Measurements from ENCODE around the gene HNRNPCL4. TPM values are rescaled to one million over a fixed set of nuclear protein-coding genes. Genes with fewer than 3 reads are reported as not detected.
"Not testable (repeated sequence)": the region's sequence is repeated elsewhere in the genome, so short reads cannot be mapped to it uniquely, and the experiment has no call there.

HNRNPCL4 gene
- not detected in 2 replicates for total RNA-seq
- polyA plus RNA-seq (2012) = not detected

DNA sequence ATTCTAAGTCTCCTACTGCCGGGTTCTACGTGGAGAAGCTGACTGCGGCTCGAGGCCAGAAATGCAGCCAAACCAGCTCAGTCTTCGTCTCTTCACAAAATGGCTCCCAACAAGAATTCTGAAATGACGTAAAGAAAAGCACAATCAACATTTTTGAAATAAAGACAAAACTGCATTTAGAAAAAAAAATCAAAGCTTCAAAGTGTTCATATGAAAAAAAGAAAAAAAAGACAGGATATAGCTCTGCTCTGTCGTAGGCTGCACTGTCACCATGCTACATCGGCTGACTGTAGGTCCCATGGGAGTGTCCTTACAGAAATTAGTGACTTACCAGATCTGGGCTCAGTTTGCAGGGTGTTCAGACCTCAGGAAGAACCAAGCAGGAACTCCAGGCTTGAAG is at the start of gene HNRNPCL4:
Gene HNRNPCL4 (minus strand): TSS at position 101 of the 400 bp plus-strand sequence. CDS start 164 bp downstream, outside the sequence.
- DNase-seq (ENCODE audit: low read depth) = not testable (repeated sequence)

DNA sequence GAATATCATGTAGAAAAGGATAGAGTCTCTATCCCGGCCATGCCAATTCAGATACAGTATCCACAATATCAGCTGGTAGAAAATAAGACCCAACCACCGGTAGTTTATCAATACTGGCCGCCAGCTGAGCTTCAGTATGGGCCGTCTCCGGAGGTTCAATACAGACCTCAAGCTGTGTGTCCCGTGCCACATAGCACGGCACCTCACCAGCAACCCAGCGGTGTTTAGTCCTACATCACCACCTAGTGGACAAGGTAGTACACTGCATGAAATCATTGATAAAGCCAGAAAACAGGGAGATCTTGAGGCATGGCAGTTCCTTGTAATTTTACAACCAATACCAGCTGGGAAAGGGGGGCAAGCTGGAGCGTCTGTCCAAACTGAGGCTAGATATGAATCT is 43.3 kb upstream of the HNRNPCL4 start:
- DNase-seq (ENCODE audit: low read depth) = not testable (repeated sequence)

- DNase-seq (ENCODE audit: low read depth) = not testable (repeated sequence)
These were observed 35.9 kb upstream of the HNRNPCL4 start, which contains the start of gene PRAMEF13 for GRCh38 chr1:13201309-13201708. TSS of gene PRAMEF13 (minus strand) at chr1:13201409. CDS start at chr1:13199589, 1,820 bp downstream.

GRCh38 chr1:13171548-13171947 is 6.1 kb upstream of the HNRNPCL4 start, which contains the start of gene PRAMEF9:
TSS of gene PRAMEF9 (plus strand) at chr1:13171848. CDS start at chr1:13175281, 3,433 bp downstream.
- not testable (repeated sequence) for DNase-seq (ENCODE audit: low read depth)

DNA sequence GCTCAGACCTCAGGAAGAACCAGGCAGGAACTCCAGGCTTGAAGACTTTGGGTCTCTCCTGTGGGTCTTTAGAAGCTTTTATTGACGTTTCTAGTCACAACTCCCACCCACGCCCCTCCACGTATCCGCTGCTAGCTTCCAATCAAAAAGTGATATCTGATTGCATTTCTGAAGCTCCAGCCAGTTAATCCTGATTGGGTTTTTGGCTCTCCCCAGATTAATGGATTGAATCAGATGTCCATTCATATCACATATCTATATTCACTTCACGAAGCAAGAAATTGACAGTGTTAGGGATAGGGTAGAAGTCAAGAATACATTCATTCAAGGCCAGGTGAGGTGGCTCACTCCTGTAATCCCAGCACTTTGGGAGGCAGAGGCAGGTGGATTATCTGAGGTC is 9.5 kb downstream of the HNRNPCL4 start, which contains the start of gene PRAMEF26:
Gene PRAMEF26 (minus strand): TSS at position 101 of the 400 bp plus-strand sequence. CDS start 2,914 bp downstream, outside the sequence.
- DNase-seq (ENCODE audit: low read depth) = not testable (repeated sequence)

DNA sequence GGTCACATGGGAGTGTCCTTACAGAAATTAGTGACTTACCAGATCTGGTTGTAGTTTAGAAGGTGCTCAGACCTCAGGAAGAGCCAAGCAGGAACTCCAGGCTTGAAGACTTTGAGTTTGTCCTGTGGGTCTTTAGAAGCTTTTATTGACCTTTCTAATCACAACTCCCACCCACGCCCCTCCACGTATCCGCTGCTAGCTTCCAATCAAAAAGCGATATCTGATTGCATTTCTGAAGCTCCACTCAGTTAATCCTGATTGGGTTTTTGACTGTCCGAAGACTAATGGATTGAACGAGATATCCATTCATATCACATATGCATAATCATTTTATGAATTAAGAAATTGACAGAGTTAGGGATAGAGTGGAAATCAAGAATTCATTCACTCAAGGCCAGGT is 48.7 kb downstream of the HNRNPCL4 start, which contains the start of gene HNRNPCL2:
Gene HNRNPCL2 (minus strand): TSS at position 101 of the 400 bp plus-strand sequence. CDS start 454 bp downstream, outside the sequence.
- not testable (repeated sequence) for DNase-seq (ENCODE audit: low read depth)

Other genes starting within 250 kb of the HNRNPCL4 start
- not detected in 2 replicates for gene PRAMEF7, start 249.0 kb downstream of the HNRNPCL4 start, total RNA-seq
- not detected in 2 replicates for gene PRAMEF6, start 218.1 kb downstream of the HNRNPCL4 start, total RNA-seq
- not detected in 2 replicates for gene PRAMEF27, start 109.1 kb downstream of the HNRNPCL4 start, total RNA-seq
- gene HNRNPCL3, start 104.9 kb downstream of the HNRNPCL4 start, total RNA-seq = not detected in 2 replicates
- not detected in 2 replicates for gene PRAMEF25, start 94.9 kb downstream of the HNRNPCL4 start, total RNA-seq
- not detected in 2 replicates for gene HNRNPCL2, start 48.8 kb downstream of the HNRNPCL4 start, total RNA-seq
- not detected in 2 replicates for gene PRAMEF26, start 9.6 kb downstream of the HNRNPCL4 start, total RNA-seq
- not detected in 2 replicates for gene PRAMEF9, start 6.2 kb upstream of the HNRNPCL4 start, total RNA-seq
- gene PRAMEF13, start 35.8 kb upstream of the HNRNPCL4 start, total RNA-seq = not detected in 2 replicates
- gene PRAMEF18, start 60.5 kb upstream of the HNRNPCL4 start, total RNA-seq = not detected in 2 replicates
- gene PRAMEF5, start 88.6 kb upstream of the HNRNPCL4 start, total RNA-seq = not detected in 2 replicates
- not detected in 2 replicates for gene PRAMEF8, start 119.5 kb upstream of the HNRNPCL4 start, total RNA-seq
- gene PRAMEF33, start 137.9 kb upstream of the HNRNPCL4 start, total RNA-seq = not detected in 2 replicates
- not detected in 2 replicates for gene PRAMEF15, start 149.9 kb upstream of the HNRNPCL4 start, total RNA-seq
- gene PRAMEF14, start 181.5 kb upstream of the HNRNPCL4 start, total RNA-seq = not detected in 2 replicates
- gene PRAMEF19, start 206.3 kb upstream of the HNRNPCL4 start, total RNA-seq = not detected in 2 replicates
- not detected in 2 replicates for gene PRAMEF17, start 224.0 kb upstream of the HNRNPCL4 start, total RNA-seq
- not detected in 2 replicates for gene PRAMEF20, start 244.8 kb upstream of the HNRNPCL4 start, total RNA-seq

All from myocyte (in vitro differentiated cells).